GM12878 (cell line): ENCODE data around the gene CSH2. TPM values are rescaled to one million over a fixed set of nuclear protein-coding genes. Genes with fewer than 3 reads are reported as not detected.

ENCODE experiments used
- ATAC-seq: fragments of 200-7000 bp; cut with Tn5 transposase; 3 replicates; pipeline ENCODE4 v1.9.1; 2020; ENCODE audit warnings: mild to moderate bottlenecking, moderate library complexity
- BruUV-seq: library from RNA; stranded (reverse); fragments of 400-500 nt; replicated peaks from 2 replicates; lab custom pipeline; 2021; lab: Mats Ljungman, UMichigan
- CTCF ChIA-PET: fragments of 300-600 bp; sonication (Branson Sonifier 250); formaldehyde crosslinking; extraction: SDS; loops from one replicate; lab custom pipeline; 2021; ENCODE audit warnings: inconsistent platforms; lab: Yijun Ruan, JAX
- POLR2A ChIA-PET: fragments of 350-600 bp; formaldehyde crosslinking; extraction: SDS; loops from one replicate; lab custom pipeline; 2021; ENCODE audit warnings: inconsistent platforms; lab: Charles Lee
- RAD21 ChIA-PET: fragments of 300-600 bp; sonication (Branson Sonifier 250); formaldehyde crosslinking; loops from one replicate; lab custom pipeline; 2023; ENCODE audit warnings: antibody characterized with exemption; ENCODE audit not compliant: unreplicated experiment; lab: Charles Lee
- SMC1A ChIA-PET: fragments of 300-600 bp; sonication (Branson Sonifier 250); formaldehyde crosslinking; loops from one replicate; lab custom pipeline; 2023; ENCODE audit not compliant: unreplicated experiment, uncharacterized antibody; lab: Charles Lee
- DNase-seq: peaks from one replicate; pipeline ENCODE4 v3.0.0-alpha.2; 2011; ENCODE audit warnings: low read depth, low spot score
- FAIRE-seq: peaks from 3 replicates; lab custom pipeline; 2011; peaks lifted over from hg19 to GRCh38; lab: Jason Lieb, UNC
- H2AFZ ChIP-seq: 2 replicates; pipeline ENCODE4 v1.6.0; 2011; ENCODE audit warnings: low read depth, low read length, control low read depth; ENCODE audit not compliant: control insufficient read depth
- H3K27ac ChIP-seq: 2 replicates; pipeline ENCODE4 v1.5.1; 2011; ENCODE audit warnings: control low read depth; ENCODE audit not compliant: control insufficient read depth, insufficient read depth
- H3K27me3 ChIP-seq, 2 experiments: replicated peaks in 1 of 2; 2 replicates each; pipeline versions ENCODE4 v1.6.0 to v1.6.1; 2011; ENCODE audit warnings: low read length in 1 of 2; ENCODE audit not compliant: control insufficient read depth in 2 of 2, insufficient read depth in 2 of 2
- H3K36me3 ChIP-seq, 2 experiments: 2 replicates each; pipeline ENCODE4 v1.5.1; 2011; ENCODE audit warnings: low read length in 1 of 2; ENCODE audit not compliant: control insufficient read depth in 2 of 2, insufficient read depth in 2 of 2
- H3K4me1 ChIP-seq: 2 replicates; pipeline ENCODE4 v1.6.1; 2011; ENCODE audit warnings: mild to moderate bottlenecking, low read length, moderate library complexity, mixed read lengths; ENCODE audit not compliant: control insufficient read depth, insufficient read depth
- H3K4me2 ChIP-seq: 2 replicates; pipeline ENCODE4 v1.6.0; 2011; ENCODE audit warnings: control low read depth; ENCODE audit not compliant: control insufficient read depth, insufficient read depth
- H3K4me3 ChIP-seq: fragments of 200-600 bp; sonication (generic); 2 replicates; pipeline ENCODE4 v1.5.1; 2016
- H3K79me2 ChIP-seq: 2 replicates; pipeline ENCODE4 v1.6.0; 2011; ENCODE audit warnings: low read length; ENCODE audit not compliant: control insufficient read depth, insufficient read depth
- H3K9ac ChIP-seq: 2 replicates; pipeline ENCODE4 v1.8.0; 2011; ENCODE audit warnings: low read length, control low read depth, mixed read lengths; ENCODE audit not compliant: control insufficient read depth, insufficient read depth
- H3K9me3 ChIP-seq: replicated peaks from 3 replicates; pipeline ENCODE4 v1.5.1; 2011; ENCODE audit warnings: mild to moderate bottlenecking, low read length; ENCODE audit not compliant: control insufficient read depth, insufficient read depth
- H4K20me1 ChIP-seq: 2 replicates; pipeline ENCODE4 v1.6.0; 2011; ENCODE audit not compliant: control insufficient read depth, insufficient read depth
- CUX1 ChIP-seq: IDR thresholded peaks from 2 replicates; pipeline ENCODE4 v1.6.1; 2012; ENCODE audit warnings: improper control_type of control experiment, low read depth, low read length; ENCODE audit not compliant: insufficient replicate concordance
- HDAC6 ChIP-seq: fragments of 200-600 bp; sonication (generic); IDR thresholded peaks from one replicate; pipeline ENCODE4 v1.8.0; 2017; ENCODE audit warnings: antibody characterized with exemption; ENCODE audit not compliant: unreplicated experiment
- PBX3 ChIP-seq: IDR thresholded peaks from 2 replicates; pipeline ENCODE4 v1.6.1; 2011; ENCODE audit warnings: mild to moderate bottlenecking, low read depth, low read length, moderate library complexity; ENCODE audit not compliant: insufficient replicate concordance
- POLR2A ChIP-seq: IDR thresholded peaks from 2 replicates; pipeline ENCODE4 v1.6.1; 2011; ENCODE audit warnings: low read depth, mild to moderate bottlenecking, low read length
- PRDM15 ChIP-seq: fragments of 450-650 bp; formaldehyde crosslinking; IDR thresholded peaks from 2 replicates; pipeline ENCODE4 v1.4.0; 2020; ENCODE audit warnings: mild to moderate bottlenecking, moderate library complexity
- RELA ChIP-seq: fragments of 450-650 bp; IDR thresholded peaks from 2 replicates; pipeline ENCODE4 v1.8.0; 2014; ENCODE audit warnings: borderline replicate concordance; ENCODE audit not compliant: partially characterized antibody
- STAT3 ChIP-seq: IDR thresholded peaks from 2 replicates; pipeline ENCODE4 v1.6.1; 2011; ENCODE audit warnings: low read depth, low read length, improper control_type of control experiment
- TAF1 ChIP-seq: IDR thresholded peaks from 2 replicates; pipeline ENCODE4 v1.6.1; 2011; ENCODE audit warnings: mild to moderate bottlenecking, low read depth, low read length, borderline replicate concordance
- ZNF687 ChIP-seq: fragments of 450-650 bp; IDR thresholded peaks from 2 replicates; pipeline ENCODE4 v1.6.1; 2017; ENCODE audit warnings: mild to moderate bottlenecking, moderate library complexity
- WGBS: methylation state at CpG from one replicate; pipeline ENCODE4 v1.1.6; 2016; ENCODE audit warnings: low lambda C conversion rate; ENCODE audit not compliant: insufficient replicate concordance, insufficient coverage; ENCODE audit errors: missing lambda C conversion rate; 5-methylcytosine and 5-hydroxymethylcytosine counted together
- in situ Hi-C: fragments of 300-500 bp; cut with MboI; formaldehyde crosslinking; loops from 9 replicates; pipeline ENCODE4 v1.14.3; 2018; ENCODE audit warnings: mixed read lengths
- intact Hi-C: fragments of 100-400 bp; cut with micrococcal nuclease; formaldehyde crosslinking; loops from one replicate; pipeline ENCODE4 v1.14.2; 2022; ENCODE audit not compliant: unreplicated experiment
- polyA plus RNA-seq, 11 experiments: library from polyadenylated mRNA; depleted of rRNA in 4 of 11; unstranded in 6 of 11; stranded (reverse) in 5 of 11; fragments of >200 nt; fragmentation: Nextera tagmentation in 4 of 11; fragmentation: Illumina TruSeq in 1 of 11; extraction: Ambion mirVana in 4 of 11; extraction: Trizol in 1 of 11; gene quantifications; 1 replicate in 1 of 11; 2 replicates in 10 of 11; pipeline versions ENCODE4 v1.2.1 to v1.2.3, GENCODE V29; 2011 to 2016; ENCODE audit warnings: inconsistent platforms in 2 of 11, missing spikeins in 2 of 11, low read depth in 1 of 11
- total RNA-seq, 4 experiments: library from RNA; depleted of rRNA in 3 of 4; stranded (reverse); fragments of >200 nt in 3 of 4; fragmentation: Illumina TruSeq in 1 of 4; extraction: Trizol in 1 of 4; gene quantifications; 2 replicates each; pipeline versions ENCODE4 v1.2.1 to v1.2.3, GENCODE V29; 2013 to 2021

The CSH2 gene
- total and polyA plus RNA-seq, 10 of the 15 experiments (the other 5 are each of a cell fraction or from before 2014, with no cell fraction given), result not detected

- FAIRE-seq (no peak), ATAC-seq (no peak), DNase-seq (no peak)
- H3K27ac ChIP-seq, result no peak overlapping the region
- H3K79me2 ChIP-seq, result no peaks in the 10 kb centered on the region
- no peaks in the 10 kb centered on the region for H3K9me3 ChIP-seq
- BruUV-seq, result no TSS peak
- peaks cover 0 to 2% of the 10 kb centered on the region in 2 experiments; a peak in 2 of 4 replicates for H3K27me3 ChIP-seq
- CTCF ChIA-PET, result interaction anchor here (0.5 to 17.4 kb wide), 11 partner anchors 8 to 372 kb away, joined by 3 to 481 read pairs (median 6); partner anchors contain the start of genes ERN1 and ICAM2
- H2AFZ ChIP-seq, result no peak overlapping the region
- in situ Hi-C loops (no loop called here), intact Hi-C loops (loop anchor here (2.0 kb wide), 1 partner anchor 223 kb away; no protein-coding TSS in a partner anchor)
- H3K4me1 ChIP-seq, result no peaks in the 10 kb centered on the region
- SMC1A ChIA-PET, result interaction anchor here (0.6 to 2.6 kb wide), 5 partner anchors 36 to 692 kb away, joined by 3 to 15 read pairs (median 3); no protein-coding TSS in a partner anchor
- no peak overlapping the region for H3K4me3 ChIP-seq
- no peak overlapping the region for H3K9ac ChIP-seq
- RAD21 ChIA-PET, result interaction anchor here (1.6 to 4.4 kb wide), 5 partner anchors 36 to 225 kb away, joined by 3 to 34 read pairs (median 10); no protein-coding TSS in a partner anchor
- 51% methylated on average over 14 of the region's 14 CpGs for WGBS
- H3K4me2 ChIP-seq, result no peak overlapping the region
- no peaks in the 10 kb centered on the region for H4K20me1 ChIP-seq
- POLR2A ChIA-PET, result no interaction called here
- no peaks in the 10 kb centered on the region for H3K36me3 ChIP-seq
- TF ChIP-seq PRDM15 (CRISPR knock-in tag) (no peak), POLR2A (no peak), PBX3 (no peak), ZNF687 (no peak), STAT3 (no peak), CUX1 (no peak), HDAC6 (no peak), TAF1 (no peak), RELA (no peak)
Measured at GRCh38 chr17:63910096-63910495, 36.6 kb upstream of the CSH2 start.
